GM15510 (cell line): Measurements from ENCODE around the gene ZCCHC14.

Experiments
- POLR2A ChIP-seq: IDR thresholded peaks from 3 replicates; pipeline ENCODE4 v1.6.1; 2011; ENCODE audit warnings: borderline replicate concordance; ENCODE audit not compliant: insufficient read length; ENCODE audit errors: extremely low read depth

Gene ZCCHC14

GRCh38 chr16:87387942-87388817, 104.6 kb downstream of the ZCCHC14 start:
- TF ChIP-seq POLR2A = no peak

- peak; percentile 11 for TF ChIP-seq POLR2A
Measured at GRCh38 chr16:87384162-87384874, 108.5 kb downstream of the ZCCHC14 start.

- peak; percentile 90 for TF ChIP-seq POLR2A
Measured at GRCh38 chr16:87383505-87384161, 109.2 kb downstream of the ZCCHC14 start, which contains the start of gene FBXO31. TSS of gene FBXO31 (minus strand) at chr16:87383776. CDS start at chr16:87383744, 32 bp downstream.

GRCh38 chr16:87382023-87382785, 110.6 kb downstream of the ZCCHC14 start:
- TF ChIP-seq POLR2A = no peak

- TF ChIP-seq POLR2A = no peak
Measured at GRCh38 chr16:87380881-87381280, 111.9 kb downstream of the ZCCHC14 start.

- no peak for TF ChIP-seq POLR2A
Measured at GRCh38 chr16:87380403-87380802, 112.4 kb downstream of the ZCCHC14 start.

- TF ChIP-seq POLR2A = no peak
Measured at GRCh38 chr16:87376660-87377059, 116.2 kb downstream of the ZCCHC14 start.

GRCh38 chr16:87375426-87376135, 117.2 kb downstream of the ZCCHC14 start:
- no peak for TF ChIP-seq POLR2A

DNA sequence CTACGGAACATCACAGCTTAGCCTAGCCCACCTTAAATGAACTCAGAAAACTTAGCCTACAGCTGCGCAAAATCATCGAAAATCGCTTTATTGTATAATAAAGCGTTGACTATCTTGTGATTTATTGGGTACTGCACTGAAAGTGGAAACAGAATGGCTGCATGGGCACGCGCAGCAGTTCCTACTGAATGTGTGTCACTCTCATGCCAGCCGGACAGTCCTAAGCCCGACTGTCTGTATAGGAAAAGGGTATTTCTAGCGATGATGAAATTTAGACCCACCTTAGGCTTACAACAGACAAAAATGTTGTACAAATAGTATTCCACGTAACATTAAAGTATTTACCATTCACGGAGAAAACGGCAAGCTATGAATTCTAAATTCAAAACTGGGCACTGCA, 118.5 kb downstream of the ZCCHC14 start:
- no peak for TF ChIP-seq POLR2A

GRCh38 chr16:87372305-87372704, 120.5 kb downstream of the ZCCHC14 start:
- no peak for TF ChIP-seq POLR2A

- no peak for TF ChIP-seq POLR2A
Measured at GRCh38 chr16:87371261-87371866, 121.5 kb downstream of the ZCCHC14 start.

DNA sequence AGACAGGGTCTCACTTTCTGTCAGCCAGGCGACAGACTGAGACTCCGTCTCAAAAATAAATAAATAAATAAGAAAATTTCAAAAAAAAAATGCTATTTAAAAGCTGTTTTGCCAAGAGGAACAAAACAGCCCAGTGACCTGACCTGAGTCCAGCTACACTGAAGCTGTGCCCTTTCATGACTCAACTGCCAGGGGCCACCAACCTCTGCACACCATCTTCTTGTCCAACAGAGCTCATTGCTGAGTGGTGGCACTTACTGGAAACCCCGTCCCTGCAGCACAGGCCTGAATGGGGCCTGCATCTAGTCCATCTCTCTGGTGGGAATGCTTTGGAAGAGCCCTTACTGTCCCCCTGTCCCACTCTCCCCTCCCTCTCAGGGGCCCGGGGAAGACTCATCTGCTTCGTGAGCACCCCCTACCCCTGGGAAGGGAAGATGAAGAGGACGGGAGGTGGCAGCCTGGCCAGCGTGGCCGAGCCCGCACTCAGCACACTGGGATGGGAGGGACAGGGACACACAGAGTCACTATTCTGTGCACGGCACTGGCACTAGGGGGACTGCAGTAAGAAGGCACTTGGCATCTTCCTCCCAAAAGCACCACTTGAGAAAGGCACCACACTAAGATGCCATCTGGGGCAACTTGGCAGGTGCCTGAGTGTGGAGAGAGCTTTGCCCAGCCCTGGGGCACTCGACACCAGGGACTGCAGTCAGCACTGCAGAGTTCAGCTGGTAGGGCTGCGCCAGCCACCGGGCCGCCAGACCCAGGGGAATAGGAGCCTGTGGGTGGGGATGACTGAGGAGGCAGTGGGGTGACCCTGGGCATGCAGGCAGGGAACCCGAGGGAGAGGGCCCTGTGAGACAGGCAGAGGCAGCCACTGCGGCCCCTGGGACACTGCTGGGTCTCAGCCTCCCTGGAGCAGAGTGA, 122.8 kb downstream of the ZCCHC14 start:
- TF ChIP-seq POLR2A = no peak
